IPS-18a (cell line): ENCODE measurements around the gene GLRA3.

Source experiments
- H3K27ac ChIP-seq: one replicate; pipeline ENCODE4 v1.5.1; 2013; ENCODE audit warnings: low read length
- H3K27me3 ChIP-seq: one replicate; pipeline ENCODE4 v1.6.1; 2013; ENCODE audit warnings: mild to moderate bottlenecking, low read length; ENCODE audit not compliant: control insufficient read depth, insufficient read depth
- H3K36me3 ChIP-seq: one replicate; pipeline ENCODE4 v1.6.1; 2013; ENCODE audit warnings: low read depth, low read length; ENCODE audit not compliant: control insufficient read depth
- H3K4me1 ChIP-seq: one replicate; pipeline ENCODE4 v1.6.1; 2013; ENCODE audit warnings: low read depth, low read length; ENCODE audit not compliant: control insufficient read depth
- H3K4me3 ChIP-seq: one replicate; pipeline ENCODE4 v1.5.1; 2013; ENCODE audit warnings: low read length
- H3K9ac ChIP-seq: one replicate; pipeline ENCODE4 v1.6.1; 2013; ENCODE audit warnings: mild to moderate bottlenecking, low read length, moderate library complexity
- H3K9me3 ChIP-seq: one replicate; pipeline ENCODE4 v1.6.1; 2013; ENCODE audit warnings: low read depth, low read length; ENCODE audit not compliant: control insufficient read depth

GLRA3 gene

DNA sequence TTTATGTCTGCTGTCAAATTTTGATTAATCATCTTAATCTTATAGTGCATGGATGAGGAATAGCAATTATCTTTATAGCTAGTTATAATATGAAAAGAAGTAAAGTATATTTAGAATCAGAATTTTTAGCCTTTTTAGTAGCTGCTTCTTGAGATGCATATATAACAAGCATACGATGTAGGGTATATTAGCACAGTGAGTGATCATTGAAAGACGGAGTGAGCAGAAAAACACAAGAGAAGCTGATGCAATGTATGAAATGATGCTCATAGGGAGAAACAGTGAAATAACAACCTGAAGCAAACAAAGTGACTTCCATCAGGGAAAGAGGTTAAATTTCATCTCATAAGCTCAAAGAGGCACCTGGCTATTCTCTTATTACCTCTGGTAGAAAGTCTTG is 77.0 kb downstream of the GLRA3 start:
- Histone ChIP-seq H3K36me3 (no peaks in the 10 kb centered on the region), H3K27ac (no peak overlapping the region), H3K4me1 (no peaks in the 10 kb centered on the region), H3K9me3 (no peaks in the 10 kb centered on the region), H3K9ac (no peak overlapping the region), H3K4me3 (no peak overlapping the region), H3K27me3 (no peaks in the 10 kb centered on the region)

DNA sequence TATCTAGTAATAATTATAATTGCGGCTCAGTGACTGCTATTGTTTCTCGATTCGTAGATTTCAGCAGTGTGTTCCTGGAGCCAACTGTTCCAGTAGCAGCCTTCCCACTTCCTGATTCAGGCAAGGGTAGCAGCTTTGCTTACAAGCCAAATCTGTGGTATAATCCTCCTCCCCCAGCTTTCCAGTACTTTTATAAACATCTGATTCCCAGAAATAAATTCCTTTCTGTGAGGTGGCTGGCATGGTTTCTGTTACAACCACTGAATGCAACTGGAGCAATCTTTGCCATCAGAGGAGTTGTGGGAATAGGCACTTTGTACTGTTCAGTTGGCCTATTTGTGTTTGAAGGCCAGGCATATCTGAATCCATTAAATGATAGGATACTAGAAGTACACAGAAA is 80.0 kb downstream of the GLRA3 start:
- Histone ChIP-seq H3K27ac (no peak overlapping the region), H3K36me3 (no peaks in the 10 kb centered on the region), H3K4me3 (no peak overlapping the region), H3K9me3 (no peaks in the 10 kb centered on the region), H3K27me3 (no peaks in the 10 kb centered on the region), H3K4me1 (no peaks in the 10 kb centered on the region), H3K9ac (no peak overlapping the region)

DNA sequence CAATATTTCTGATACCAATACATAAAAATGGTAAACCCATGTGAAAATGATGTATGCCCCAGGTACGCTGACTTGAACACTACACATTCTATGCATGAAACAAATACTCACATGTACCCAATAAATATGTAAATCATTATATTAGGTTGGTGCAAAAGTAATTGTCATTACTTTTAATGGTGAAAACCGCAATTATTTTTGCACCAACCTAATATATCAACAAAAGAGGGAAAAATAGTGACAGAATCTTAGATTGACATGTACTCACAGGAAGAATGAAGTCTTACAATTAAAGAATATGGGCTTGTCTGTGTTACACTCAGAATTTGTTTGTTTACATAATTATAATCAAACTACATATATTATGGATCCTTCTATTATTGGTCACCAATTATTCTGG is 82.3 kb downstream of the GLRA3 start:
- Histone ChIP-seq H3K4me3 (no peak overlapping the region), H3K27ac (no peak overlapping the region), H3K4me1 (no peaks in the 10 kb centered on the region), H3K36me3 (no peaks in the 10 kb centered on the region), H3K27me3 (no peaks in the 10 kb centered on the region), H3K9me3 (no peaks in the 10 kb centered on the region), H3K9ac (no peak overlapping the region)

DNA sequence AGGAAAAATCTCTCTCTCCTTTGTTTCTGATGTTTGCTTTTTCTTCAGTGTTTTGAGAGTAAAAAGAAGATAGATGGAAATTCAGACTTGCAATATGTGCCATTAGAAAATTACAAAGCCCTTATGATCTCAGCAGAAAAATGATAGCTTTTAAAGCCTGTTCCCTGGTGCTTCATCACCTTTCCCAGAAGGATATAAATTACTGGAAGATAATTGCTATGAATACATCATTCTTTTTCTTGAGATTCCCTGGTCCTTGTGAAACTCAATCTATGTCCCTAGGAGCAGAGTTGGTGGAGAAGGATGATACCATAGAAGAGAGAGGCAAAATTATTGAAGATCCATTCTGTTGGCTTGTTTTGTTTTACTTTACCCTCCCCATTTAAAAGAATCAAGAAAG is 86.5 kb downstream of the GLRA3 start:
- no peak overlapping the region for H3K9ac ChIP-seq
- no peaks in the 10 kb centered on the region for H3K27me3 ChIP-seq
- H3K4me1 ChIP-seq = no peaks in the 10 kb centered on the region
- H3K27ac ChIP-seq = no peak overlapping the region
- H3K9me3 ChIP-seq = no peaks in the 10 kb centered on the region
- H3K4me3 ChIP-seq = no peak overlapping the region
- no peaks in the 10 kb centered on the region for H3K36me3 ChIP-seq

DNA sequence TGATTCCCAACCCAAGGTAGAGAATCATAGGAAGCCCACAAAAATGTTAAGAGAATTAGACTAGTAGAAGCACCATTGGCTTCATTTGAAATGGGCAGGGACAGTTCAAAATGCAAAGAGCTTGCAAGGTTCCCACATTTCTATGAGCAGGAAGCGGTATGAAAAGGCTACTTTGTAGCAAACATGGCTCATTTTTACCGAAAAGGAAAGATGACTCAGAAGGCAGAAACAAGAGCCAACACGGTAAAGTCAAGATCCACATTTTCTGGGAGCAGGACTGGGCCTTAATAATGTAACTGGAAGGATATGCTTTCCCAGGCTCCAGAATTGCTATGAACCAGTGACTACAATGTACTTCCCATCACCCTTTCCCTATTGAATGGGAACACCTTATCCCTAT is 89.5 kb downstream of the GLRA3 start:
- Histone ChIP-seq H3K9ac (no peak overlapping the region), H3K4me1 (no peaks in the 10 kb centered on the region), H3K4me3 (no peak overlapping the region), H3K27me3 (no peaks in the 10 kb centered on the region), H3K36me3 (no peaks in the 10 kb centered on the region), H3K9me3 (no peaks in the 10 kb centered on the region), H3K27ac (no peak overlapping the region)

DNA sequence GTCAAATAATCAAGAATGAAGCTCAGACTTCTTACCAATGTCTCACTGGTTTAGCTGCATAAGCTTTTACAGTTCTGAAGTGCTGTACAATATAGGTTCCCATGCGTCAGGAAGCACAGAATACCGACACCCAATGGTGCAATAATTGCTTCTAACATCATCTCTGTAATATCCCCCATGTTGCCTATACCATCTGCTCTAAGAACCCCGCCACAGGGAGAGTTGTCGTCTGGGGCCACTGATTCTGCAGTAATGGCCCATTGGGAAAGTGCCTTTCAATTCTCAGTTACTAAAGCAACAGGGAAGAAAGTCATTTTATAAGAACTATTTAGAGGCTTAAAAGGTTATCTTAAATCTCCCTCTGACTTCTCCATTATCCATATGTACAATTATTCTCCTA is 94.9 kb downstream of the GLRA3 start:
- Histone ChIP-seq H3K27me3 (no peaks in the 10 kb centered on the region), H3K9ac (no peak overlapping the region), H3K4me3 (no peak overlapping the region), H3K9me3 (no peaks in the 10 kb centered on the region), H3K36me3 (no peaks in the 10 kb centered on the region), H3K27ac (no peak overlapping the region), H3K4me1 (no peaks in the 10 kb centered on the region)

DNA sequence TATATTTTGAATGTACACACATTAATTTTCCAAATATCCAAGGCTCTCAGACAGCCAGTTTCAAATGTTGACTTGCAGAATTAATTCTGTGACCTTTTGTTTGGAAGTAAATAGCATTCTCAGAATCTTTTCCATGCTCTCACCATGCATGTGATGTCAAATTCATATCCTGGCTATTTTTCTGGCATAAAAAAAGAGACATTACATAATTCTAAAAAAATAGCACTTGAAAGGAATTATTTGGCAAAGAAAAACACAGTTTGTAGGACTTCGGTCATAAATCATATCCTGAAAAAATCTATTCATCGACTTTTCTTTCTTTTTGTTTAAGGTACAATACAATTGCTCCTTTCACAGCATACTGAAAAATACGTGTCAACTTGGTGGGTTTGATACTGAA is 111.2 kb downstream of the GLRA3 start:
- Histone ChIP-seq H3K4me1 (peaks cover 10% of the 10 kb centered on the region), H3K9ac (no peak overlapping the region), H3K27me3 (no peaks in the 10 kb centered on the region), H3K9me3 (no peaks in the 10 kb centered on the region), H3K36me3 (no peaks in the 10 kb centered on the region), H3K27ac (no peak overlapping the region), H3K4me3 (no peak overlapping the region)

DNA sequence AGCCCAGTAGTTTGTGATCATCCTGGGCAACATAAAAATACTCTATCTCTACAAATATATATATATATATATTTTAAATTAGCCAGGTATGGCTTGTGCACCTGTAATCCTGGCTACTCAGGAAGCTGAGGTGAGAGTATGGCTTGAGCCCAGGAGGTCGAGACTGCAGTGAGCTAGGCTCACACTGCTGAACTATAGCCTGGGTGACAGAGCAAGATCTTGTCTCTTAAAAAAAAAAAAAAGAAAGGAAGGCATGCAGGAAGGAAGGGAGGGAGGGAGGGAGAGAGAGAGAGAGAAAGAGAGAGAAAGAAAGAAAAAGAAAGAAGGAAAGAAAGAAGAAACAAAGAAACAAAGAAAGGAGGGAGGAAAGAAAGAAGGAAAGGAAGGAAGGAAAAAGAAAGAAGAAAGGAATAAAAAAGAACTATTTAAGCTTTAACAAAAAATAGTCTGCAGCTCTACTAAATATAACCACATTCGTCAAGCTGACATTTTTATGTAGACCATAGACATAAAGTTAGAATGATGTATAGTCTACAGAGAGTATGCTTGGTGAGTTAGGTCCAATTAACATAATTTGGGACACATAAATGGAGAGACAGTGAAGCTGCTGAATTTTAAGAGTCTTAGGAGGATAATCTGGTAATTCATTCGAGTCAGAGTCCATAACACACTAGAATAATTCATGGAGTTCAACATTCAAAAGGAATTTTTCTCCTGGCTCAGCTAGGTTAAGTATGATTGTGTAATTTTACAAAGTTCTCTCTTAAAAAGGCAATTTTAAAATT is 111.9 kb downstream of the GLRA3 start:
- peaks cover 10% of the 10 kb centered on the region for H3K4me1 ChIP-seq
- H3K27ac ChIP-seq = no peak overlapping the region
- H3K4me3 ChIP-seq = no peak overlapping the region
- no peaks in the 10 kb centered on the region for H3K36me3 ChIP-seq
- no peaks in the 10 kb centered on the region for H3K9me3 ChIP-seq
- no peaks in the 10 kb centered on the region for H3K27me3 ChIP-seq
- H3K9ac ChIP-seq = no peak overlapping the region

DNA sequence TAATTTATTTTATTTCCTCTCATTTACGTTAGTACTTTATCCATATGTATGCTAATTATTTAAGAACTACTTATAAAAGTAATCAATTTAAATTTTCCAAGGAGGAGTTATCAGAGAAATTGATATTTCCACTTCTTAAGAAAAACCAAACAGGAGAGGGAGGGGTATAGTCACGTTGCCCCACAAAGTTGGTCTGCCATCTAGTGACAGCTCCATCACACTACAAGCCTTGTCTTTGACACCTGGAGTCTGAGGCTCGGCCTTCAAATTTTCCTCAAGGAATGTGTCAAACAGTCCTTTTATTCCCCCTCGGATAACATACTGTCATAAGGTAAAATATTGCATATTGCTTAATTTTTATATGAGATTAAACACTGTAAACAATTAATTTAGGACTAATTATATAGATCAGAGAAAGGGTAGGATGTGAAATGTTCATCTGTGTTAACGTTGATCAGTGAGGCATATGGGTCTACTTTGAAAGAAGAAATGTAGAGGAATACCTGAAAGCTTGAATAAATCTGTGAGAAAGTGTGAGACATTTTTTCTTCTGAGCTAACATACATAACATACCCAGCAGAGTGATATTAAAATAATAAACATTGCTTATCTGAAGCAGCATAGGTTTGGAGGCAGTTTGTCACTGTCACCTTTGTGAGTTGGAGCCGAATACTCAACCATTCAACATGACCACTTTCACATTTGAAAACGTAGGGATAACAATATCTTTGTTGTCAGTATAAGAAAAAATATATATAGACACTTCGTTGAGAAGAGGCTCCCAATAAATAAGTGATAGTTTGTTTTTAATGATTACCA is 114.4 kb downstream of the GLRA3 start:
- no peak overlapping the region for H3K4me3 ChIP-seq
- no peaks in the 10 kb centered on the region for H3K36me3 ChIP-seq
- no peak overlapping the region for H3K27ac ChIP-seq
- H3K9ac ChIP-seq = no peak overlapping the region
- no peaks in the 10 kb centered on the region for H3K27me3 ChIP-seq
- H3K9me3 ChIP-seq = no peaks in the 10 kb centered on the region
- H3K4me1 ChIP-seq = peaks cover 10% of the 10 kb centered on the region

DNA sequence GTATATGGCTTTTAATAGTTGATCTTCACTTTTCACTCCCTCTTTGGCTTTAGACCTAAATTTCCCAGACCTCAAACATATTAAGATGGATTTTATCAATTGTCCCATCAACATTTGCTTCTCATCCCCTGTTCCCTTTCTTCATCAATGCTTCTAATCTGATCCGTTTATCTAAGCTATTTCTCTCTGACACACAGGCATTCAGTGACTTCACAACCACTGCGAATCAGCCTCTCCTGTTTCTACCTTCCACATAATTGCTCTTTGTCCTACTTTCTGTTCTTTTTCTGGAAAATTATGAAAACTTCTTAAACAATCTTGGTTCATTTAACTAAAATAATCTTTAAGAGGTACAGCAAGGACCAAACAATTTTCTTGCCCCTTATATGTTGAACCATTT is 115.2 kb downstream of the GLRA3 start:
- no peaks in the 10 kb centered on the region for H3K27me3 ChIP-seq
- peaks cover 10% of the 10 kb centered on the region for H3K4me1 ChIP-seq
- H3K9me3 ChIP-seq = no peaks in the 10 kb centered on the region
- no peaks in the 10 kb centered on the region for H3K36me3 ChIP-seq
- H3K27ac ChIP-seq = no peak overlapping the region
- H3K4me3 ChIP-seq = no peak overlapping the region
- H3K9ac ChIP-seq = no peak overlapping the region

DNA sequence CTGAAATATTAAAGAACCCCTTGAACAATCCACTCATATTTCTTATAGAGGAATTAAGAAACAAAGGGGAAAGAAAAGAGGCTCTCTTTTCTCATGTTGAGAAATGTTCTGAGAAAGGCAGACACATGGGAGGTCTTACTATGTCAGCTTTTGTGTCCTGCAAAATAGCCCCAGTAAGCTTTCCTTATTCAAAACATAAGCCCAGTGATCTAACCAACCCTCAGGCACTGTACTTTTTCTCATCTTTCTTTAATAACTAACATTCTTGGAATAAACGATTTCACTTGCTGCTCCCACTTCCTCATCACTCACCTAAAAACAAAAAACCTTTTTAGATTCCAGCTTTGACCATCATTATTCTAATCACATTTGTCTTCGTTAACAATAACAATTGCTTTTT is 115.9 kb downstream of the GLRA3 start:
- Histone ChIP-seq H3K9ac (no peak overlapping the region), H3K4me3 (no peak overlapping the region), H3K4me1 (peaks cover 10% of the 10 kb centered on the region), H3K36me3 (no peaks in the 10 kb centered on the region), H3K27me3 (no peaks in the 10 kb centered on the region), H3K9me3 (no peaks in the 10 kb centered on the region), H3K27ac (no peak overlapping the region)

DNA sequence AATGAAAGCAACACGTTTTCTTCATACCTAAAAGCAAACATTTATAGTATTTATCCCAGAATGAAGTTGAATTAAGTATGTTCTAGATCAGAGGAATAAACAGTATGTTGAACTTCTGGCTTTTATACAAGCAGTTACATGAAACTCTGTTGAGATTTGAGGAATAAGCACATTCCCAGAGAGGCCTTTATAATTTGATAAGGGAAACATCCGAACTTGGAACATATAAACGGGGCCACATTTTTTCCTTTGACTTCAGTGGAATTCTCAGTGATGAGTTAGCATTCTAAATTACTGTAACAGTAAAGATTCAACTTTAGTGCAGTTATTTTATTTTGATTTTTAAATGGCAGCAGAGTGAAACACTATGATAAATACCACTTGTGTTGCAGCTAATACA is 119.5 kb downstream of the GLRA3 start:
- Histone ChIP-seq H3K9me3 (no peaks in the 10 kb centered on the region), H3K36me3 (no peaks in the 10 kb centered on the region), H3K4me1 (peaks cover 10% of the 10 kb centered on the region), H3K27me3 (no peaks in the 10 kb centered on the region), H3K27ac (no peak overlapping the region), H3K4me3 (no peak overlapping the region), H3K9ac (no peak overlapping the region)
